CD8-positive, alpha-beta memory T cell (primary cell): ENCODE results near the gene OBP2A. TPM values are rescaled to one million over a fixed set of nuclear protein-coding genes. Genes with fewer than 3 reads are reported as not detected.

Experiments
- CTCF ChIA-PET: fragments of 350-600 bp; sonication (Branson Sonifier 250); formaldehyde crosslinking; loops from one replicate; lab custom pipeline; 2021; ENCODE audit warnings: antibody characterized with exemption; lab: Charles Lee
- POLR2A ChIA-PET: fragments of 350-600 bp; sonication (Branson Sonifier 250); formaldehyde crosslinking; loops from one replicate; lab custom pipeline; 2021; ENCODE audit warnings: antibody characterized with exemption; lab: Charles Lee
- DNase-seq, 5 donors: peaks; one replicate each; pipeline versions ENCODE4 v3.0.0 to v3.0.0-alpha.2; 2020 to 2022; ENCODE audit warnings: mixed read lengths in 1 of 5
- H3K27ac ChIP-seq: one replicate; pipeline ENCODE4 v1.7.0; 2013; ENCODE audit warnings: low read depth, mild to moderate bottlenecking, low read length, moderate library complexity
- H3K27me3 ChIP-seq: 2 replicates; pipeline ENCODE4 v1.7.0; 2013; ENCODE audit warnings: low read length, mild to moderate bottlenecking; ENCODE audit not compliant: insufficient read depth, poor library complexity, severe bottlenecking
- H3K36me3 ChIP-seq: 2 replicates; pipeline ENCODE4 v1.7.0; 2013; ENCODE audit warnings: mild to moderate bottlenecking, low read length, moderate library complexity; ENCODE audit not compliant: insufficient read depth
- H3K4me1 ChIP-seq: 2 replicates; pipeline ENCODE4 v1.7.0; 2013; ENCODE audit warnings: mild to moderate bottlenecking, low read length, moderate library complexity; ENCODE audit not compliant: insufficient read depth
- H3K4me3 ChIP-seq: 2 replicates; pipeline ENCODE4 v1.7.0; 2013; ENCODE audit warnings: mild to moderate bottlenecking, low read length
- H3K9me3 ChIP-seq: 2 replicates; pipeline ENCODE4 v1.7.0; 2013; ENCODE audit warnings: mild to moderate bottlenecking, low read length
- H3K27ac Mint-ChIP-seq, 8 donors: one replicate each; pipeline ENCODE4 v1.8.0; 2020 to 2021; ENCODE audit warnings: mixed read lengths in 8 of 8, mild to moderate bottlenecking in 6 of 8, inconsistent platforms in 3 of 8, moderate library complexity in 3 of 8
- H3K27me3 Mint-ChIP-seq, 2 donors: one replicate each; pipeline ENCODE4 v1.8.0; 2020 to 2021; ENCODE audit warnings: mixed read lengths in 2 of 2, mild to moderate bottlenecking in 1 of 2, moderate library complexity in 1 of 2
- H3K36me3 Mint-ChIP-seq, 3 donors: one replicate each; pipeline ENCODE4 v1.8.0; 2020 to 2021; ENCODE audit warnings: mixed read lengths in 3 of 3, inconsistent platforms in 1 of 3, mild to moderate bottlenecking in 1 of 3
- H3K4me1 Mint-ChIP-seq, 3 donors: one replicate each; pipeline ENCODE4 v1.8.0; 2020 to 2021; ENCODE audit warnings: mixed read lengths in 3 of 3, inconsistent platforms in 1 of 3, mild to moderate bottlenecking in 1 of 3
- H3K4me3 Mint-ChIP-seq, 7 donors: one replicate each; pipeline ENCODE4 v1.8.0; 2020 to 2021; ENCODE audit warnings: mixed read lengths in 7 of 7, mild to moderate bottlenecking in 6 of 7, moderate library complexity in 4 of 7, inconsistent platforms in 2 of 7
- H3K9me3 Mint-ChIP-seq, 5 donors: one replicate each; pipeline ENCODE4 v1.8.0; 2020 to 2022; ENCODE audit warnings: mixed read lengths in 5 of 5, mild to moderate bottlenecking in 3 of 5, moderate library complexity in 2 of 5, inconsistent platforms in 1 of 5
- polyA plus RNA-seq: library from polyadenylated mRNA; unstranded; fragments of 300-500 nt; fragmentation: Illumina TruSeq; gene quantifications from one replicate; pipeline ENCODE4 v1.2.3, GENCODE V29; 2021
- total RNA-seq, 2 experiments: library from RNA; stranded (reverse); gene quantifications; one replicate each; pipeline ENCODE4 v1.2.3, GENCODE V29; 2021

OBP2A gene
- total and polyA plus RNA-seq, 3 experiments from 2014 or later = not detected

DNA sequence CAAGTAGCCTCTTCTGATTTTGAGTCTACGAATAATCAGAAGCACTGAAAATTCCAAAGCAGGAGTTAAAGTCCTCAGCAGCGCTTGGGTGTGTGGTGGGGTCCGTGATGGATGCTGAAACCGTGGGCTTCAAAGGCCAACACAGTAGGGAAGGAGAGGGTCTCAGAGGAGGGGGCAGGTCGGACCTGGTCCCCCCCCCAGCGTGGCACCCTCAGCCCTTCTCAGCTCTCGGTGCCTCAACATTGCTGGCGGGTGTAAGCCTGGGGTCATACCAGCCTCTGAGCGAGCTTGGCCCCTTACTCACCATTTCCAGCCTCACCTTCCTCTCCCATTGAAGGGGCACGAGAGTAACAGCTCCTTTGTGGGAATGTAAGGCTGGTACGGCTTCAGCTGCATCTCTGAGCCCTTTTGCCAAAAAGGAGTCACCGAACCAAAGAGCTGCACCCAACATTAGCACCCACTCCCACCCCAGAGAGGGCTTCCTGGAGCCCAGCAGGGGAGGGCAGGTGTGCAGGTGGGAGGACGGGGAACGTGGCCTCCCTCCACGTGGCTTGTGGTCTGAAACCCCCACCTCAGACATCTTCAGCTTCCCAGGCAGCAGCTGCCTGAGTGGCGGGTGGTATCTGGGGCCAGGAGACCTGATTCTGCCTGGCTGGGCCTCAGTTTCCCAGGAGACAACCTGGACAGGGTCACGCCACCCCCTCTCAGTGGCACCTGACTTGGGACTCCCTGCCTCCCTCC lies 31.4 kb upstream of the OBP2A start:
- ChIA-PET POLR2A (no interaction called here), CTCF (interaction anchor here (1.0 kb wide), 1 partner anchor 10 kb away, joined by 3 read pairs; no protein-coding TSS in a partner anchor)
- no peak overlapping the region for H3K4me3 ChIP-seq
- no peak overlapping the region for H3K27ac Mint-ChIP-seq
- H3K9me3 Mint-ChIP-seq = peaks cover 0 to 5% (median 1%) of the 10 kb centered on the region in 5 donors
- H3K27ac ChIP-seq = no peak overlapping the region
- H3K27me3 Mint-ChIP-seq = peaks cover 0 to 2% of the 10 kb centered on the region in 2 donors
- H3K27me3 ChIP-seq = no peaks in the 10 kb centered on the region
- no peaks in the 10 kb centered on the region for H3K4me1 Mint-ChIP-seq
- DNase-seq = no peak
- no peaks in the 10 kb centered on the region for H3K4me1 ChIP-seq
- no peaks in the 10 kb centered on the region for H3K36me3 ChIP-seq
- no peaks in the 10 kb centered on the region for H3K36me3 Mint-ChIP-seq
- H3K4me3 Mint-ChIP-seq = no peak overlapping the region
- H3K9me3 ChIP-seq = no peaks in the 10 kb centered on the region

DNA sequence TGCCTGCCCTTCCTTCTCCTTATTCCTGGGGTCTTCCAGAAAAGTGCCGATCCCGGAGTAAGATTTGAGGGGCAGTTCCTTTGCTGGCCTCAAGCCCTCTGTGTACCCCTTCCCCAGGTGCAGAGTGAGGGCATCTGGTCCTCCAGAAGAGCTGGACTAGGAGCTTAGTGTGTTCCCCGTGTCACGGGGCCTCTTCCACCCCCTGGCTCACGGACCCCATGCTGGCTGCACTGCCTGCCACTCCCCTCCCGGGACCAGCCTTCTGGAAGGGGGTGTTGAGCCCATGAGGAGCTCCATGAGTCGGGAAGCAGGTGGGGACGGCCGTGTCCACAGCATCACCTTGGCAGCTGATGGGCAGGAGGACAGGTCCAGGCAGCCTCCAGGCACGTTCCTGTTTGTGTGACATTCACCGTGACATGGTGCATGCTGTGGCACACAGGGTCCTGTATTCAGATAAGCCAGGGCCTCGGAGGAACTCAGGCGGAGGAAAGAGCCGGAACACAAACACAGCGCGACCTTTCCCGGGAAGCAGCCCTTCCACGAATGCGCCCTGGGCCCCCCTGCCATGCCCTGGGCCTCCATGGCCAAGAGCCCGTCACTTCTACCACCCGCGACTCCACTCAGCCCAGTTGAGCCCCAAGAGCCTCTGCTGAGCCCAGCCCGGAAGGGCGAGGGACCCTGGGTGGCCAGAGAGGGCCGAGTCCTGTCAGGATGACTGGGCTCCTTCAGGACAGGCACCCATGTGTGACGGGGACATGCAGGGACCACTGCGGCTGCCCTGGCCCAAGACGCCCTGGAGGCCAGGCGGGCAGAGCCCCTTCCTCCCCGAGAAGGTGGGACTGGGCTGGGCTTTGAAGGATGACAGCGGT lies 30.6 kb upstream of the OBP2A start:
- Mint-ChIP-seq H3K36me3 (no peaks in the 10 kb centered on the region), H3K4me3 (no peak overlapping the region), H3K27ac (no peak overlapping the region), H3K4me1 (no peaks in the 10 kb centered on the region), H3K9me3 (peaks cover 0 to 2% (median 0%) of the 10 kb centered on the region in 5 donors), H3K27me3 (peaks cover 0 to 2% of the 10 kb centered on the region in 2 donors)
- Histone ChIP-seq H3K36me3 (no peaks in the 10 kb centered on the region), H3K27ac (no peak overlapping the region), H3K27me3 (no peaks in the 10 kb centered on the region), H3K9me3 (no peaks in the 10 kb centered on the region), H3K4me3 (no peak overlapping the region), H3K4me1 (no peaks in the 10 kb centered on the region)
- CTCF ChIA-PET = interaction anchor here (1.0 kb wide), 1 partner anchor 10 kb away, joined by 3 read pairs; no protein-coding TSS in a partner anchor
- DNase-seq = no peak
- POLR2A ChIA-PET = no interaction called here

DNA sequence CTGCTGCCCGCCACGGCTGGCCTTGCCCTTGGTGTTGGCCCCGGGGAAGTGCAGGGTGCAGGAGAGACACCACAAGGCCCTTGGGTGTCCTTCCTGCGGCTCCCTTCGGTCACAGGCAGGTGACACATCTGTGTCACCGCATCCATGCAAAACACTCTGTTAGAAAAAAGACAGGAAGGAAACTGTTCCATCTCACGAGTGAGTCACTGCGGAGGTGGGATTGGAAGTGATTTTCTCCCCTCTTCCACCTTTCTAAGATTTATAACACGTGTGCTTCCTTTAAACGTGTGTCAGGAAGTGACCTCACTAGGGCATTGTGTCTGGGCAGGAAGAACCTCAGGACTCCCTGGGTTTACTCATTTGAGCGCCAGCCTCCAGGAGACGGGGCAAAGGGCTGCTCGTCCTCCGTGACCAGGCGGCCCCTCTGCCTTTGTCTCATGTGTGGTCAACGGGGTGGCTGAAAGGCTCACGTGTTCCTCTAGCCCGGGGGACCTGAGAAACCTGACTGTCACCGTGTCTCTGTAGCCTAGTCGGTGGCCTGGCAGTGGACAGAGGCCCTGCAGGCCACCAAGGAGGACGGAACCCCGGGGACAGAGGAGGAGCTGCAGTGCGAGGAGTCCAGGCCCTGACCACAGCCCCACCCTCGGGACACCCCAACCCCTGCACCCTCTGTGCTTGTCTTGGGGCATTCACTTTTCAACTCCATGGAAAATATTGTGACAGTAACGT lies 29.6 kb upstream of the OBP2A start:
- Mint-ChIP-seq H3K27ac (no peak overlapping the region), H3K9me3 (peaks cover 0 to 2% (median 0%) of the 10 kb centered on the region in 5 donors)
- CTCF ChIA-PET = no interaction called here

DNA sequence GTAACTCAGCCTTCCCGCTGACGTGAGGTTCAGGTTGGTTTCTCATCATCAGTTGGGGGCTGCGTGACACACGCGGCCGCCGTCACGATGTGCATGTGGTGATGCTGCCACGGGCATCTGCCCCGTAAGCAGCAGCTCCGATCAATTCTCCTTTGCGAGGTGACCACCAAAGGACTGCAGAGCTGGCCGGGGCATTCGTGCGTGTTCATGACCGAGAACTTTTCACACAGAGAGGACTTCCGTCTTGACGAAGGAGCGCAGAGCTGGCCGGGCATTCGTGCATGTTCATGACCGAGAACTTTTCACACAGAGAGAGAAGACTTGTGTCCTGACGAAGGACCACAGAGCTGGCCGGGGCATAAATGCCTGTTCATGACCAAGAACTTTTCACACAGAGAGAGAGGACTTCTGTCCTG lies 28.5 kb upstream of the OBP2A start:
- Mint-ChIP-seq H3K27me3 (peaks cover 0 to 4% of the 10 kb centered on the region in 2 donors), H3K4me3 (no peak overlapping the region), H3K36me3 (no peaks in the 10 kb centered on the region), H3K9me3 (peaks cover 0 to 2% (median 0%) of the 10 kb centered on the region in 5 donors), H3K4me1 (no peaks in the 10 kb centered on the region), H3K27ac (no peak overlapping the region)
- no peaks in the 10 kb centered on the region for H3K4me1 ChIP-seq
- no peak for DNase-seq
- H3K27ac ChIP-seq = no peak overlapping the region
- ChIA-PET POLR2A (no interaction called here), CTCF (interaction anchor here (1.1 kb wide), 1 partner anchor 12 kb away, joined by 4 read pairs; no protein-coding TSS in a partner anchor)
- no peaks in the 10 kb centered on the region for H3K9me3 ChIP-seq
- H3K27me3 ChIP-seq = no peaks in the 10 kb centered on the region
- H3K4me3 ChIP-seq = no peak overlapping the region
- H3K36me3 ChIP-seq = no peaks in the 10 kb centered on the region

More for the DNA sequence above, 29.6 kb upstream of the OBP2A start:
- Histone ChIP-seq H3K36me3 (no peaks in the 10 kb centered on the region), H3K4me1 (no peaks in the 10 kb centered on the region), H3K9me3 (no peaks in the 10 kb centered on the region), H3K4me3 (no peak overlapping the region), H3K27me3 (no peaks in the 10 kb centered on the region), H3K27ac (no peak overlapping the region)
- H3K36me3 Mint-ChIP-seq = no peaks in the 10 kb centered on the region
- H3K4me1 Mint-ChIP-seq = no peaks in the 10 kb centered on the region
- H3K4me3 Mint-ChIP-seq = no peak overlapping the region
- POLR2A ChIA-PET = no interaction called here
- DNase-seq = no peak
- H3K27me3 Mint-ChIP-seq = peaks cover 0 to 2% of the 10 kb centered on the region in 2 donors

DNA sequence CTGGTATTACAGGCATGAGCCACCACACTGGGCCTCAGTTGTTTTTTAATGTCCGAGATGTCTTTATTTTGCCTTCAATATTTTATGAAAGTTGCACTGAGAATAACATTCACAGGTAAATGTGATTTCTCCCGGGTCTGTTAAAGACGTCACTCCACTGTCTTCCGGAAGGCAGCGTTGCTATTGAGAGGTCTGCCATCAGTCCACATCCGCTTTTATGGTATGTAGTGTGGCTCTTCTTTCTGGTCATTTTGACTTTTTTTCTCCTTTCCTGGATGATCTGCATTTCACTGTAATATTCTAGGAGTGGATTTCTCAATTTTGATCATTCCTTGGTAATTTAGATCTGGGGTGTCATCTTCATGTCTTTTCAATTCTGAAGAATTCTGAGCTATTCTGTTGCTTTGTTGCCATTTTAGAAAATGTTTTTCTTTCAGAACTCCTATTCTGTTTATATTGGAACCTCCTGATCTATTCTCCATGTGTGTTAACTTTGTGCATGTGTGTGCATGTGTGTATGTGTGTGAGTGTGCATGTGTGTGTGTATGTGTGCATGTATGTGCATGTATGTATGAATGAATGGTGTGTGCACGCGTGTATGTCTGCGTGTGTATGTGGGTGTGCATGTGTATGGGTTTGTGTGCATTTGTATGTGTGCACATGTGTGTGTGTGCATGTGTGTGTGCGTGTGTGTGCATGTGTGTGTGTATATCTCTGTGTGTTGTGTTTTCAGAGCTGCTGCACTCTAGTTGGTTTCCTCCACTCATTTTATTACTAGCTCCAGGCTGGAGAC lies 26.6 kb upstream of the OBP2A start:
- H3K27ac ChIP-seq = no peak overlapping the region
- Mint-ChIP-seq H3K27me3 (peaks cover 0 to 7% of the 10 kb centered on the region in 2 donors), H3K27ac (no peak overlapping the region), H3K9me3 (peaks cover 0 to 2% (median 0%) of the 10 kb centered on the region in 5 donors), H3K36me3 (no peaks in the 10 kb centered on the region), H3K4me1 (no peaks in the 10 kb centered on the region), H3K4me3 (no peak overlapping the region)
- no peaks in the 10 kb centered on the region for H3K4me1 ChIP-seq
- no peaks in the 10 kb centered on the region for H3K9me3 ChIP-seq
- H3K4me3 ChIP-seq = no peak overlapping the region
- ChIA-PET POLR2A (no interaction called here), CTCF (no interaction called here)
- H3K27me3 ChIP-seq = no peaks in the 10 kb centered on the region
- no peaks in the 10 kb centered on the region for H3K36me3 ChIP-seq
- DNase-seq = no peak

DNA sequence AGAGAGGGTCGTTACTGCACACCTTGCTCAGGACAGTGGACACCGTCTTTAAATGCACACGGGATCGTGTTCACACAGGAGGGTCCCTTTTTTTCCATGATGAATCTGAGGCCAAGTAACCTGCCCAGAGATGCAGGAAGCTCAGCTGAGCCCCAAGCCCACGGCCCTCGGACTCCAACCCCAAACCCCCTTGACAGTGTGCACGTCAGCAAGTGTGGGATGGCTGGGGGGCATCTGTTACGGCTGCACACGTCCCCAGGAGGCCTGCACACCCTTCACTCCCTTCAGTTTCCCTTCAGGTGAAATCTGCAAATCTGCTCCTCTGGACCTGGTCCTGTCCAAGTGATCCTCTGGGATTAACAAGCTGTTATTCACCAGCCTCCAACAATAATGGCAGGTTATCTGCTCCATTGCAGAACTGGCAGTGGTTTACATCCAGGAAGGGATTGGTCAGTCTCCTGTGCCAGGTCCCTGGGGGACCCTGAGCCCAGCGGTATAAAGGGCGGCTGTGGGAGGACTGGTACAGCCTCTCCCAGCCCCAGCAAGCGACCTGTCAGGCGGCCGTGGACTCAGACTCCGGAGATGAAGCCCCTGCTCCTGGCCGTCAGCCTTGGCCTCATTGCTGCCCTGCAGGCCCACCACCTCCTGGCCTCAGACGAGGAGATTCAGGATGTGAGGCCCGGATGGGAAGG lies 24.9 kb upstream of the OBP2A start, which contains the start of gene LCN1:
Gene LCN1 (plus strand): TSS at position 525 of the 692 bp plus-strand sequence. CDS start 58 bp downstream, at position 583.
- Mint-ChIP-seq H3K4me1 (no peaks in the 10 kb centered on the region), H3K9me3 (peaks cover 0 to 2% (median 0%) of the 10 kb centered on the region in 5 donors), H3K27ac (peak within 1 kb of the TSS in 1 of 8 donors; percentile 2), H3K4me3 (no peak within 1 kb of the TSS), H3K27me3 (peaks cover 0 to 7% of the 10 kb centered on the region in 2 donors), H3K36me3 (no peaks in the 10 kb centered on the region)
- no peak within 1 kb of the TSS for H3K27ac ChIP-seq
- no peaks in the 10 kb centered on the region for H3K27me3 ChIP-seq
- no peaks in the 10 kb centered on the region for H3K9me3 ChIP-seq
- H3K4me3 ChIP-seq = no peak within 1 kb of the TSS
- POLR2A ChIA-PET = no interaction called here
- CTCF ChIA-PET = no interaction called here
- no peak for DNase-seq
- H3K4me1 ChIP-seq = no peaks in the 10 kb centered on the region
- no peaks in the 10 kb centered on the region for H3K36me3 ChIP-seq

DNA sequence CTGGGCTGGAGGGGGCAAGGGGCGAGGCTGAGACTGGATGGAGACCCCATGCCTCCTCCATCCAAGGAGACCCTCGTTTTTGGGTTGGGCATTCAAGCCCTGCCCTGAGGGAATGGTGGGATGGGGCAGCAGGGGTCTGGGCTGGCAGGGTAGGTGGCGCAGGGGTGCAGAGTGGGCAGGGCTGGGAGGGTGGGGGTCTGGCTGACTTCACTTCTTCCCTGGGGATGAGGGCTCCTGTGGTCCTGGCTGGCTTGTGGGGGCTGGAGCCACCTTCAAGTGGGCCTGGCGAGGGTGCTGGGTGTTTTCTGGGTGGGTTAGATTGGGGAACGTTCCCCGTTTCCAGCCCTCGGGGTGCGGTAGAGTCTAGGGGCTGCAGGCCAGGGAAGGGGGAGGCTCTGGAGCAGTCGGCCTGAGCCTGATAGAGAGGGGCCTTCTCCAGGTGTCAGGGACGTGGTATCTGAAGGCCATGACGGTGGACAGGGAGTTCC lies 24.3 kb upstream of the OBP2A start:
- H3K27ac Mint-ChIP-seq = no peak overlapping the region
- no peaks in the 10 kb centered on the region for H3K9me3 ChIP-seq

More for the DNA sequence above, 24.3 kb upstream of the OBP2A start:
- H3K27ac ChIP-seq = no peak overlapping the region
- Mint-ChIP-seq H3K36me3 (no peaks in the 10 kb centered on the region), H3K27me3 (peaks cover 0 to 7% of the 10 kb centered on the region in 2 donors), H3K4me3 (no peak overlapping the region), H3K4me1 (no peaks in the 10 kb centered on the region), H3K9me3 (peaks cover 0 to 2% (median 0%) of the 10 kb centered on the region in 5 donors)
- no peaks in the 10 kb centered on the region for H3K36me3 ChIP-seq
- DNase-seq = no peak
- ChIA-PET CTCF (no interaction called here), POLR2A (no interaction called here)
- H3K4me1 ChIP-seq = no peaks in the 10 kb centered on the region
- no peak overlapping the region for H3K4me3 ChIP-seq
- H3K27me3 ChIP-seq = no peaks in the 10 kb centered on the region
